ENCODE measurements around the gene AOX1.
"Not testable (repeated sequence)": the region's sequence is repeated elsewhere in the genome, so short reads cannot be mapped to it uniquely, and the experiment has no call there.

The AOX1 gene

GRCh38 chr2:200713003-200713703 lies 127.3 kb downstream of the AOX1 start:
- in situ Hi-C loops (cut with HindIII; ENCODE audit: low pct_ligation_motif_present, low sequenced_read_pairs): no loop called here
- Histone ChIP-seq H3K4me3 (ENCODE audit: low read depth, low read length) (peak overlapping the region; percentile 53), H3K27me3 (replicated peaks) (no peaks in the 10 kb centered on the region), H3K36me3 (replicated peaks) (no peaks in the 10 kb centered on the region), H3K27ac (peak overlapping the region; percentile 87)
- peak; percentile 96 for DNase-seq
- peak; percentile 90 for TF ChIP-seq CTCF (IDR thresholded peaks at IDR 0.05; ENCODE audit: low read depth, low read length, missing control alignments)

- H3K36me3 ChIP-seq (replicated peaks): no peaks in the 10 kb centered on the region
- TF ChIP-seq CTCF (IDR thresholded peaks at IDR 0.05; ENCODE audit: low read depth, low read length, missing control alignments): no peak
- in situ Hi-C loops (cut with HindIII; ENCODE audit: low pct_ligation_motif_present, low sequenced_read_pairs): no loop called here
- no peak for DNase-seq
- peak overlapping the region; percentile 87 for H3K27ac ChIP-seq
- peak overlapping the region; percentile 53 for H3K4me3 ChIP-seq (ENCODE audit: low read depth, low read length)
- H3K27me3 ChIP-seq (replicated peaks): no peaks in the 10 kb centered on the region
Observed at GRCh38 chr2:200713704-200714064, 127.9 kb downstream of the AOX1 start.

GRCh38 chr2:200715014-200715413 lies 129.2 kb downstream of the AOX1 start:
- in situ Hi-C loops (cut with HindIII; ENCODE audit: low pct_ligation_motif_present, low sequenced_read_pairs): not testable (repeated sequence)

GRCh38 chr2:200716386-200716785 lies 130.6 kb downstream of the AOX1 start:
- in situ Hi-C loops (cut with HindIII; ENCODE audit: low pct_ligation_motif_present, low sequenced_read_pairs): no loop called here
- Histone ChIP-seq H3K4me3 (ENCODE audit: low read depth, low read length) (no peak overlapping the region), H3K36me3 (replicated peaks) (no peaks in the 10 kb centered on the region), H3K27me3 (replicated peaks) (no peaks in the 10 kb centered on the region), H3K27ac (no peak overlapping the region)
- TF ChIP-seq CTCF (IDR thresholded peaks at IDR 0.05; ENCODE audit: low read depth, low read length, missing control alignments): no peak
- DNase-seq: no peak

More at GRCh38 chr2:200715014-200715413, 129.2 kb downstream of the AOX1 start:
- not testable (repeated sequence) for H3K36me3 ChIP-seq (replicated peaks); H3K27me3 ChIP-seq (replicated peaks); H3K27ac ChIP-seq; H3K4me3 ChIP-seq (ENCODE audit: low read depth, low read length); DNase-seq
